Left renal pelvis (tissue), 4 donors: Measurements from ENCODE around the gene PCDHGA11. TPM values are rescaled to one million over a fixed set of nuclear protein-coding genes. Genes with fewer than 3 reads are reported as not detected.
"Not testable (repeated sequence)": the region's sequence is repeated elsewhere in the genome, so short reads cannot be mapped to it uniquely, and the experiment has no call there.

Source experiments
- DNase-seq, 4 donors: peaks; one replicate each; pipeline ENCODE4 v3.0.0-alpha.2; 2013; ENCODE audit warnings: low read depth in 4 of 4, low spot score in 3 of 4
- polyA plus RNA-seq, 4 donors: library from polyadenylated mRNA; unstranded; fragments of 120-200 nt; gene quantifications; one replicate each; pipeline ENCODE4 v1.2.1, GENCODE V29; 2013; ENCODE audit not compliant: insufficient read length in 4 of 4

The PCDHGA11 gene
- polyA plus RNA-seq, 4 donors: 4.3 to 5.2 (median 4.6) TPM

DNA sequence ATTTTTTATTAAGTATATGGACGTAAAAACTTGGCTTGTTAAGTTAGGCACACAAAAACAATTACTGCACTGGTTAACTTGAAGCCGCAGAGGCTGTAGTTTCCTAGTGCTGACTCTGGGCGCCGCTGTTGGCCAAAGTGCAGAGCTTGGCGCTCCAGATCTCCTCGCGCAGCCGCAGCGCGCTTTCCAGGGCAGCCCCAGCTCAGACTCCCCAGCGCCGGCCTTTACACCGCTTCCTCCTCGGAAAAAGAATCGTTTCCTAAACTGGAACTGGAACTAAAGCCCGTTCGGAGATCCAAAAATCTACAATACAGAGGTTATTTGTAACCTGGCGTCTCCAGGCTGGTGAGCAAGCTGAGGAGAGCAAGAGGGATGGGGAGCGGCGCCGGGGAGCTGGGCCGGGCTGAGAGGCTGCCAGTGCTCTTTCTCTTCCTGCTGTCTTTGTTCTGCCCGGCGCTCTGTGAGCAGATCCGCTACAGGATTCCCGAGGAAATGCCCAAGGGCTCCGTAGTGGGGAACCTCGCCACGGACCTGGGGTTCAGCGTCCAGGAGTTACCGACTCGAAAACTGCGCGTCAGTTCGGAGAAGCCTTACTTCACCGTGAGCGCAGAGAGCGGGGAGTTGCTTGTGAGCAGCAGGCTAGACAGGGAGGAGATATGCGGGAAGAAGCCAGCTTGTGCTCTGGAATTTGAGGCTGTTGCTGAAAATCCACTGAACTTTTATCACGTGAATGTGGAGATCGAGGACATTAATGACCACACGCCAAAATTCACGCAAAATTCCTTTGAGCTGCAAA, 22.9 kb upstream of the PCDHGA11 start, which contains the start of gene PCDHGB5:
PCDHGB5 (plus strand) TSS at position 192 of the 796 bp plus-strand sequence; CDS start at position 373, 181 bp downstream.
- not testable (repeated sequence) for DNase-seq

DNA sequence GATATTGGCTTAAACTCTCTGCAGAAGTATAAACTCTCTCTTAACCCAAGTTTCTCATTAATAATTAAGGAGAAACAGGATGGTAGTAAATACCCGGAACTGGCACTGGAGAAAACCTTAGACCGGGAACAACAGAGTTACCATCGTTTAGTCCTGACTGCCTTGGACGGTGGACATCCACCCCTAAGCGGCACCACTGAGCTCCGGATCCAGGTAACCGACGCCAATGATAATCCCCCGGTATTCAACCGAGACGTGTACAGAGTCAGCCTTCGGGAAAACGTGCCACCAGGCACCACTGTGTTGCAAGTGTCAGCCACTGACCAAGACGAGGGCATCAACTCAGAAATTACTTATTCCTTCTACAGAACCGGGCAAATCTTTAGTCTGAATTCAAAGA, 22.2 kb upstream of the PCDHGA11 start:
- DNase-seq: no peak

DNA sequence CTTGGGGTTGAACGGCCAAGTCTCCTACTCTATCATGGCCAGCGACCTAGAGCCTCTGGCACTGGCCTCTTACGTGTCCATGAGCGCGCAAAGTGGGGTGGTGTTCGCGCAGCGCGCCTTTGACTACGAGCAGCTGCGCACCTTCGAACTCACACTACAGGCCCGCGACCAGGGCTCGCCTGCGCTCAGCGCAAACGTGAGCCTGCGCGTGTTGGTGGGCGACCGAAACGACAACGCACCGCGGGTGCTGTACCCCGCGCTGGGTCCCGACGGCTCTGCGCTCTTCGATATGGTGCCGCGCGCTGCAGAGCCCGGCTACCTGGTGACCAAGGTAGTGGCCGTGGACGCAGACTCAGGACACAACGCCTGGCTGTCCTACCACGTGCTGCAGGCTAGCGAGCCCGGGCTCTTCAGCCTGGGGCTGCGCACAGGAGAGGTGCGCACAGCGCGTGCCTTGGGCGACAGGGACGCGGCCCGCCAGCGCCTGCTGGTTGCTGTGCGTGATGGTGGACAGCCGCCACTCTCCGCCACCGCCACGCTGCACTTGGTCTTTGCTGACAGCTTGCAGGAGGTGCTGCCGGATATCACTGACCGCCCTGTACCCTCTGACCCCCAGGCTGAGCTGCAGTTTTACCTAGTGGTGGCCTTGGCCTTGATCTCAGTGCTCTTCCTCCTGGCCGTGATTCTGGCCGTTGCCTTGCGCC, 21.1 kb upstream of the PCDHGA11 start:
- no peak for DNase-seq

DNA sequence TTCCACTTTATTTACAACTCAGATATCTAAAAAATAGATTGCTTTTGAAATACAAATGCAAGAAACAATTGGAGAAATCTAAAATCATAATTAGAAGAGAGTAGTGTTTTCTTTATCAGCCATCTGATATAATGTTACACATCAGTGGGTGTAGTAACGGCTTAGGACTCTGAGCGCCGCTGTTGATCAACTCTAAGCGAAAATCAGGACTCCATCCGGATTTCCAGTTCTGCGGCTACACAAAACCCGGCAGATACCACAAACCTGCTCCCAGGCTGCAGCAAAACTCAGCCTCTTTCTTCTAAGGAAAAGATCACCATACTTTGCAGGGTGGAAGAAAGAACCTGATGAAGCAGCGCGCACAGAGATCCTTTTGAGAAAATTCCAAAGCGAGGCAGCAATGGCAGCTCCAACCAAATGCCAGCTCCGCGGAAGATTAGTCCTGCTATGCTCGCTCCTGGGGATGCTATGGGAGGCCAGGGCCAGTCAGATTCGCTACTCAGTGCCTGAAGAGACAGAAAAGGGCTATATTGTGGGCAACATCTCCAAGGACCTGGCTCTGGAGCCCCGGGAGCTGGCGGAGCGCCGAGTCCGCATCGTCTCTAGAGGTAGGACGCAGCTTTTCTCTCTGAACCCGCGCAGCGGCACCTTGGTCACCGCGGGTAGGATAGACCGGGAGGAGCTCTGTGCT, 18.2 kb upstream of the PCDHGA11 start, which contains the start of gene PCDHGA9:
PCDHGA9 (plus strand) TSS at position 226 of the 691 bp plus-strand sequence; CDS start at position 401, 175 bp downstream.
- no peak for DNase-seq

DNA sequence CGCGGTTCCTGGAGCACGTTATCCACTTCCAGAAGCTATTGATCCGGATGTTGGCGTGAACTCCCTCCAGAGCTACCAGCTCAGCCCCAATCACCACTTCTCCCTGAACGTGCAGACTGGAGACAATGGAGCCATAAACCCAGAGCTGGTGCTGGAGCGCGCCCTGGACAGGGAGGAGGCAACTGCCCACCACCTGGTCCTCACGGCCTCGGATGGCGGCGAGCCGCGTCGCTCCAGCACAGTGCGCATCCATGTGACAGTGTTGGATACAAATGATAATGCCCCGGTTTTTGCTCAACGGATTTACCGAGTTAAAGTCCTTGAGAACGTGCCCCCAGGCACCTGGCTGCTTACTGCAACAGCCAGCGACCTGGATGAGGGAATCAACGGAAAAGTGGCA, 17.5 kb upstream of the PCDHGA11 start:
- no peak for DNase-seq

DNA sequence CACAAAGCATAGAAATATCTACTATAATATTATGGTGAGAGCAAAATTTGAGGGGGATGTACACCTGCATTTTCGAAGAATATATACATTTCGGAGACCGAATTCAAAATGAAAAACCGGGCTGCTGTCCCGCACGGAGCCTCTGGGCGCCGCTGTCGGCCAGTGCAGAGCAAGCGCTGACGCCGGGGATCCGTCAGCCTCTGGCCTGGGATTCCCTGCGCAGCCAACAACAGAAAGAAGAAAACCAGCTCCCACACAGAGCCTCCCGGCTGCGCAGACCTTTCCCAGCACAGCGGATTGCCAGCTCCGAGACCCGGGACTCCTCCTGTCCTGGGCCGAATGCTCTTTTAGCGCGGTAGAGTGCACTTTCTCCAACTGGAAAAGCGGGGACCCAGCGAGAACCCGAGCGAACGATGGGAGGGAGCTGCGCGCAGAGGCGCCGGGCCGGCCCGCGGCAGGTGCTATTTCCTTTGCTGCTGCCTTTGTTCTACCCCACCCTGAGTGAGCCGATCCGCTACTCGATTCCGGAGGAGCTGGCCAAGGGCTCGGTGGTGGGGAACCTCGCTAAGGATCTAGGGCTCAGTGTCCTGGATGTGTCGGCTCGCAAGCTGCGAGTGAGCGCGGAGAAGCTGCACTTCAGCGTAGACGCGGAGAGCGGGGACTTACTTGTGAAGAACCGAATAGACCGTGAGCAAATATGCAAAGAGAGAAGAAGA, 12.9 kb upstream of the PCDHGA11 start, which contains the start of gene PCDHGB6:
PCDHGB6 (plus strand) TSS at position 232 of the 716 bp plus-strand sequence; CDS start at position 414, 182 bp downstream.
- not testable (repeated sequence) for DNase-seq

DNA sequence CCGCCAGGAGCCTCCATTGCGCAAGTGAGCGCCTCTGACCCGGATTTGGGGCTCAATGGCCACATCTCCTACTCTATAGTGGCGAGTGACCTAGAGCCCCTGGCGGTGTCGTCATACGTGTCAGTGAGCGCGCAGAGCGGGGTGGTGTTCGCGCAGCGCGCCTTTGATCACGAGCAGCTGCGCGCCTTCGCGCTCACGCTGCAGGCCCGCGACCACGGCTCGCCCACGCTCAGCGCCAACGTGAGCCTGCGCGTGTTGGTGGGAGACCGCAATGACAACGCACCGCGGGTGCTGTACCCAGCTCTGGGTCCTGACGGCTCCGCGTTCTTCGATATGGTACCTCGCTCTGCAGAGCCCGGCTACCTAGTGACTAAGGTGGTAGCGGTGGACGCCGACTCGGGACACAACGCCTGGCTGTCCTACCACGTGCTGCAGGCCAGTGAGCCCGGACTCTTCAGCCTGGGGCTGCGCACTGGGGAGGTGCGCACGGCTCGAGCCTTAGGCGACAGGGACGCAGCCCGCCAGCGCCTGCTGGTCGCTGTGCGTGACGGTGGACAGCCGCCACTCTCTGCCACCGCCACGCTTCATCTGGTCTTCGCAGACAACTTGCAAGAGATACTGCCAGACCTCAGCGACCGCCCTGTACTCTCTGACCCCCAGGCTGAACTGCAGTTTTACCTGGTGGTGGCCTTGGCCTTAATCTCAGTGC, 11.1 kb upstream of the PCDHGA11 start:
- DNase-seq: no peak

DNA sequence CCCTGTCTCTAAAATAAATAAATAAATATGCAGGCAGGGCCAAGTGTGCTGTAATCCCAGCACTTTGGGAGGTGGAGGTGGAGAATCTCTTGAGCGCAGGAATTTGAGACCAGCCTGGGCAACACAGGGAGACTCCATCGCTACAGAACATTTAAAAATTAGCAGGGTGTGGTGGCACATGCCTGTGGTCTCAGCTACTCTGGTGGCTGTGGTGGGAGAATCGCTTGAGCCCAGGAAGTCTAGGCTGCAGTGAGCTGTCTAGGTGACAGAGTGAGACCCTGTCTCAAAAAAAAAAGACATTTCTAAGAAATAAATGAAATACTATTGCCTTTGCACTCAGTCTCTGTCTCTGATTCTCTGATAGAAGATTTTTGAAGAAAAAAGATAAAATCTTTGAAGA, 9.3 kb upstream of the PCDHGA11 start:
- no peak for DNase-seq

DNA sequence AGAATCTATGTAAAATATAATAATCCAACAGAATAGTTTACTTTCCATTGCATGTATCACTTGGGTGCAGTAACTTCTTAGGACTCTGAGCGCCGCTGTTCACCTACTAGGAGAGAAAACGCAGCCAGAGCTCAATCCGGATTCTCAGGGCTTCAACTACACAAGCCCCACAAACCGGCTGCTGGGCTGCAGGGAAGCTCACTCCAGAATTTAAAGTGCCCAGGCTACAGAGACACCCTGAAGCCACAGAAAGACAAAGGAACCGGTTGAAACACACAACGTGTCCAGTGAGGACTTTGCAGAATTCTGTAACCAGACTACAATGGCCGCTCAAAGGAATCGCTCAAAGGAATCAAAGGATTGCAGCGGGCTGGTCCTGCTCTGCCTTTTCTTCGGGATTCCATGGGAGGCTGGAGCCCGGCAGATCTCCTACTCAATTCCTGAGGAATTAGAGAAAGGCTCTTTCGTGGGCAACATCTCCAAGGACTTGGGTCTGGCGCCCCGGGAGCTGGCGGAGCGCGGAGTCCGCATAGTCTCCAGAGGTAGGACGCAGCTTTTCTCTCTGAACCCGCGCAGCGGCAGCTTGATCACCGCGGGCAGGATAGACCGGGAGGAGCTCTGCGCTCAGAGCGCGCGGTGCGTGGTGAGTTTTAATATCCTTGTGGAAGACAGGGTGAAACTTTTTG, 7.9 kb upstream of the PCDHGA11 start, which contains the start of gene PCDHGA10:
PCDHGA10 (plus strand) TSS at position 134 of the 686 bp plus-strand sequence; CDS start at position 323, 189 bp downstream.
- DNase-seq: no peak

DNA sequence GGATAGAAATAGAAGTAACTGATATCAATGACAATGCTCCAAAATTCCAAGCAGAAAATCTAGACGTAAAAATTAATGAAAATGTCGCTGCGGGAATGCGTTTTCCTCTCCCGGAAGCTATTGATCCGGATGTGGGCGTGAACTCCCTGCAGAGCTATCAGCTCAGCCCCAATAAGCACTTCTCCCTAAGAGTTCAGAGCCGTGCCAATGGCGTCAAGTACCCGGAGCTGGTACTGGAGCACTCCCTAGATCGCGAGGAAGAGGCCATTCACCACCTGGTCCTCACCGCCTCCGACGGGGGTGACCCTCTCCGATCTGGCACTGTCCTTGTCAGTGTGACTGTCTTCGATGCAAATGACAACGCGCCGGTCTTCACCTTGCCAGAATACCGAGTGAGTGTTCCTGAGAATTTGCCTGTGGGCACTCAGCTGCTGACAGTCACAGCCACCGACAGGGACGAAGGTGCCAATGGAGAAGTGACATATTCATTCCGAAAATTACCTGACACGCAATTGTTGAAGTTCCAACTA, 7.2 kb upstream of the PCDHGA11 start:
- no peak for DNase-seq

DNA sequence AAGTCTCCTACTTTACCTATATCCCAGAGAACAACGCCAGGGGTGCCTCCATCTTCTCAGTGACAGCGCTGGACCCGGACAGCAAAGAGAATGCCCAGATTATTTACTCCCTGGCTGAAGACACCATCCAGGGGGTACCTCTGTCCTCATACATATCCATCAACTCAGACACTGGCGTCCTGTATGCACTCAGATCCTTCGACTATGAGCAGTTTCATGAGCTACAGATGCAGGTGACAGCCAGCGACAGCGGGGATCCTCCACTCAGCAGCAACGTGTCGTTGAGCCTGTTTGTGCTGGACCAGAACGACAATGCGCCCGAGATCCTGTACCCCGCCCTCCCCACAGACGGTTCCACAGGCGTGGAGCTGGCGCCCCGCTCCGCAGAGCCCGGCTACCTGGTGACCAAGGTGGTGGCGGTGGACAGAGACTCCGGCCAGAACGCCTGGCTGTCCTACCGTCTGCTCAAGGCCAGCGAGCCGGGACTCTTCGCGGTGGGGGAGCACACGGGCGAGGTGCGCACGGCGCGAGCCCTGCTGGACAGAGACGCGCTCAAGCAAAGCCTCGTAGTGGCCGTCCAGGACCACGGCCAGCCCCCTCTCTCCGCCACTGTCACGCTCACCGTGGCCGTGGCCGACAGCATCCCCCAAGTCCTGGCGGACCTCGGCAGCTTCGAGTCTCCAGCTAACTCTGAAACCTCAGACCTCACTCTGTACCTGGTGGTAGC, 6.1 kb upstream of the PCDHGA11 start:
- DNase-seq: not testable (repeated sequence)

DNA sequence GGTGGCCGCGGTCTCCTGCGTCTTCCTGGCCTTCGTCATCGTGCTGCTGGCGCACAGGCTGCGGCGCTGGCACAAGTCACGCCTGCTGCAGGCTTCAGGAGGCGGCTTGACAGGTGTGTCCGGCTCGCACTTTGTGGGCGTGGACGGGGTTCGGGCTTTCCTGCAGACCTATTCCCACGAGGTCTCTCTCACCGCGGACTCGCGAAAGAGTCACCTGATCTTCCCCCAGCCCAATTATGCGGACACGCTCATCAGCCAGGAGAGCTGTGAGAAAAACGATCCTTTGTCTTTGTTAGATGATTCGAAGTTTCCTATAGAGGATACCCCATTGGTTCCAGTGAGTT, 5.6 kb upstream of the PCDHGA11 start:
- DNase-seq: not testable (repeated sequence)

DNA sequence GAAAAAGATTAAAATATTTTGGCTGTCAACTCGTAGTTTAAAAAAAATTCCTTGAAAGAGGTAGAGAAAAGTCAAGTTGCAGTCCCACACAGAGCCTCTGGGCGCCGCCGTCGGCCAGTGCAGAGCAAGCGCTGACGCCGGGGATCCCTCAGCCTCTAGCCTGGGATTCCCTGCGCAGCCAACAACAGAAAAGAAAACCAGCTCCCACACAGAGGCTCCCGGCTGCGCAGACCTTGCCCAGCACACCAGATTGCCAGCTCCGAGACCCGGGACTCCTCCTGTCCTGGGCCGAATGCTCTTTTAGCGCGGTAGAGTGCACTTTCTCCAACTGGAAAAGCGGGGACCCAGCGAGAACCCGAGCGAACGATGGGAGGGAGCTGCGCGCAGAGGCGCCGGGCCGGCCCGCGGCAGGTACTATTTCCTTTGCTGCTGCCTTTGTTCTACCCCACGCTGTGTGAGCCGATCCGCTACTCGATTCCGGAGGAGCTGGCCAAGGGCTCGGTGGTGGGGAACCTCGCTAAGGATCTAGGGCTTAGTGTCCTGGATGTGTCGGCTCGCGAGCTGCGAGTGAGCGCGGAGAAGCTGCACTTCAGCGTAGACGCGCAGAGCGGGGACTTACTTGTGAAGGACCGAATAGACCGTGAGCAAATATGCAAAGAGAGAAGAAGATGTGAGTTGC, 3.2 kb upstream of the PCDHGA11 start, which contains the start of gene PCDHGB7:
PCDHGB7 (plus strand) TSS at position 184 of the 679 bp plus-strand sequence; CDS start at position 367, 183 bp downstream.
- not testable (repeated sequence) for DNase-seq

DNA sequence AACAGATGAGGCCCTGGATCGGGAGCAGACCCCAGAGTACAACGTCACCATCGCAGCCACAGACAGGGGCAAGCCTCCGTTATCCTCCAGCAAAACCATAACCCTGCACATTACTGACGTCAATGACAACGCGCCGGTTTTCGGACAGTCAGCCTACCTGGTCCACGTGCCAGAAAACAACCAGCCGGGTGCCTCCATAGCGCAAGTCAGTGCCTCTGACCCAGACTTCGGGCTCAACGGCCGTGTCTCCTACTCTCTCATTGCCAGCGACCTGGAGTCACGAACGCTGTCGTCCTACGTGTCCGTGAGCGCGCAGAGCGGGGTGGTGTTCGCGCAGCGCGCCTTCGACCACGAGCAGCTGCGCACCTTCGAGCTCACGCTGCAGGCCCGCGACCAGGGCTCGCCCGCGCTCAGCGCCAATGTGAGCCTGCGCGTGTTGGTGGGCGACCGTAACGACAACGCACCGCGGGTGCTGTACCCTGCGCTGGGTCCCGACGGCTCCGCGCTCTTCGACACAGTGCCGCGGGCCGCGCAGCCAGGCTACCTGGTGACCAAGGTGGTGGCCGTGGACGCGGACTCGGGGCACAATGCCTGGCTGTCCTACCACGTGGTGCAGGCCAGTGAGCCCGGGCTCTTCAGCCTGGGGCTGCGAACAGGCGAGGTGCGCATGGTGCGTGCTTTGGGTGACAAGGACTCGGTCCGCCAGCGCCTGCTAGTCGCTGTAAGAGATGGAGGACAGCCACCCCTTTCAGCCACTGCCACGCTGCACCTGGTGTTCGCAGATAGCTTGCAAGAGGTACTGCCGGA, 1.6 kb upstream of the PCDHGA11 start:
- no peak for DNase-seq

DNA sequence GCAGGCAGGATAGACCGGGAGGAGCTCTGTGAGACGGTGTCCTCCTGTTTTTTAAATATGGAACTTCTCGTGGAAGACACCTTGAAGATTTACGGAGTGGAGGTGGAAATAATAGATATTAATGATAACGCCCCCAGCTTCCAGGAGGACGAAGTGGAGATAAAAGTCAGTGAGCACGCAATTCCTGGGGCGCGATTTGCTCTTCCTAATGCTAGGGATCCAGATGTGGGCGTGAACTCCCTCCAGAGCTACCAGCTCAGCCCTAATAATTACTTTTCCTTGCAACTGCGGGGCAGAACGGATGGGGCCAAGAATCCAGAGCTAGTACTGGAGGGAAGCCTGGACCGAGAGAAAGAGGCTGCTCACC, 621 bp downstream of the PCDHGA11 start:
- DNase-seq: no peak

DNA sequence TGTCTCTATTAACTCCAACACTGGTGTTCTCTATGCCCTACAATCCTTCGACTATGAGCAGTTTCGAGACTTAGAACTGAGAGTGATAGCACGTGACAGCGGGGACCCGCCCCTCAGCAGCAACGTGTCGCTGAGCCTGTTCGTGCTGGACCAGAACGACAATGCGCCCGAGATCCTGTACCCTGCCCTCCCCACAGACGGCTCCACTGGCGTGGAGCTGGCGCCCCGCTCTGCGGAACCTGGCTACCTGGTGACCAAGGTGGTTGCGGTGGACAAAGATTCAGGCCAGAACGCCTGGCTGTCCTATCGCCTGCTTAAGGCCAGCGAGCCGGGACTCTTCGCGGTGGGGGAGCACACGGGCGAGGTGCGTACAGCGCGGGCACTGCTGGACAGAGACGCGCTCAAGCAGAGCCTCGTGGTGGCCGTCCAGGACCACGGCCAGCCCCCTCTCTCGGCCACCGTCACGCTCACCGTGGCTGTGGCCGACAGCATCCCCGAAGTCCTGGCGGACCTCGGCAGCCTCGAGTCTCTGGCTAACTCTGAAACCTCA, 2.0 kb downstream of the PCDHGA11 start:
- DNase-seq: no peak
